Superior temporal gyrus (tissue), 1 donor: Measurements from ENCODE around the gene TMEM80.
A peak's percentile ranks its signal among the peaks of the same experiment; 100 is the strongest.
"Not testable (repeated sequence)": the region's sequence is repeated elsewhere in the genome, so short reads cannot be mapped to it uniquely, and the experiment has no call there.

ENCODE experiments used
- DNase-seq: peaks from one replicate; pipeline ENCODE4 v3.0.0-alpha.2; 2016; ENCODE audit errors: extremely low spot score

Gene TMEM80

DNA sequence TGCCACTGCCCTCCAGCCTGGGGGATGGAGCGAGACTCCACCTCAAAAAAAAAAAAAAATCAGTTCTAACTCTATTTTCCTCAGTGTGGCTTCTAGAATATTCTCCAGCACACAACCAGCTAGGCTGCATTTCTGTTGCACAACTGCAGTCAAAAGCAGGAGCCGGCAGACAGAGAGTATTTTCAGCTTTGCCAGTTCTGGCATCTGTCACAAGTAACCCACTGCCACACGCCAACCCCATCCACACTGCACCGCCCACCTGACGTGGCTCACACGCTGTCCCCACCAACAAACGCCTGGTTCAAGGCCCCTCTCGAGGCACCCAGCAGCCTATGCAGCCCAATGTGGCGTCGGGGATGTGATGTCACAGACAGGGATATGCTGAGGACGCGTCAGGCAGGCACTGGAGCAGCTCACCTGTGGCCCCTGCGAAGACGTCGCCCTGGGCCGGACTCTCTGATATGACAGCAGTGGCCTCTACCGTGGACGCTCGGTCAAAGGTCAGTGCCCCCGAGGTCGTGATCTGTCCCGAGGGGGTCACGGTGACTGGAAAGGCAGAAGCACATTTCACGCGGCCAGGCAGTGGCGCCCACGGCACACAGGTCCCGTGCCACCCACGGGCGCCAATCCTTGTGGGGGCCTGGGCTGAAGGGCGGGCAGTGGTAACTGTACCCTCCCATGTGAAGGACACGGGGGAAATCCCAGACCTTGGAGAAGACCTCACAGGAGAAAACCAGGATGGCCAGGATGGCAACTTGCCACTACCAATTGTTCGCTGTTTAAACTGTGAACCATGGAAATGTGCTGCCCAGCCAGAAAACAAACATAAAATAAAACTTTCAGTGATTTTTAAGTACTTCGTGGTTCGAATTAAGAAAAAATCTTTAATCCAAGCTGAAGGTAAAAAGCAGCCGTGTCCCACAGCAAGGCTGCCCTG lies 16.1 kb upstream of the TMEM80 start:
- DNase-seq: no peak

DNA sequence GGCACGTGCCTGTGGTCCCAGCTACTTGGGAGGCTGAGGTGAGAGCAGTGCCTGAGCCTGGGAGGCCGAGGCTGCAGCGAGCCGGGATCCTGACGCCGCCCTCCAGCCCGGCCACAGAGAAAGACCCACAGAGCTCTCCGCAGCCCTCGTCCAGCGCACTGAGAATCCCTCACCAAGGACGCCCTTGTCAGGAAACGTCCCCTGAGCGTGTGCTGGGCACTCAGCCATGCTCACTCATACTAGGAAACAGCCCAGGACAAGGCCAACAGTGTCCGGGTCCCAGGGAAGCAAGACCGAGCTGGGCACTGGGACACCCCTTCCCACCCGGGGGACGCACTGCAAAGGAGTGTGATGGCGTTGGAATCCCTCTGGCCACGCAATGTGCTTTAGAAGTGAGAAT lies 15.1 kb upstream of the TMEM80 start:
- no peak for DNase-seq

DNA sequence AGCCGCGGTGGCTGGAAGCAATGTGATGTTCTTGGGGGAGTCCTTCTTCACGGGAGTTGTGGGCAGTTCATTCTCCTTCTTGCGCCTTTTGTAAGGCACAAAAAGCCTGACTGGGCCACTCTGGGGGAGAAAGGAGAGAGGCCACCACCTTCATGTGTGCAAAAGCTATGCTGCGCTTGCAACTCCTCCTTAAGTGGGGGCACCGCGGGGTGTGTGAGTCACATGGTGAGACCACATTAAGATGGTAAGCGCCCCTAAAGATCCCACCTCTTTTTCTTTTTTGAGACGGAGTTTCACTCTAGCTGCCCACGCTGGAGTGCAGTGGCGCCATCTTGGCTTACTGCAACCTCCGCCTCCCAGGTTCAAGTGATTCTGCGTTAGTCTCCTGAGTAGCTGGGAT lies 14.6 kb upstream of the TMEM80 start:
- no peak for DNase-seq

DNA sequence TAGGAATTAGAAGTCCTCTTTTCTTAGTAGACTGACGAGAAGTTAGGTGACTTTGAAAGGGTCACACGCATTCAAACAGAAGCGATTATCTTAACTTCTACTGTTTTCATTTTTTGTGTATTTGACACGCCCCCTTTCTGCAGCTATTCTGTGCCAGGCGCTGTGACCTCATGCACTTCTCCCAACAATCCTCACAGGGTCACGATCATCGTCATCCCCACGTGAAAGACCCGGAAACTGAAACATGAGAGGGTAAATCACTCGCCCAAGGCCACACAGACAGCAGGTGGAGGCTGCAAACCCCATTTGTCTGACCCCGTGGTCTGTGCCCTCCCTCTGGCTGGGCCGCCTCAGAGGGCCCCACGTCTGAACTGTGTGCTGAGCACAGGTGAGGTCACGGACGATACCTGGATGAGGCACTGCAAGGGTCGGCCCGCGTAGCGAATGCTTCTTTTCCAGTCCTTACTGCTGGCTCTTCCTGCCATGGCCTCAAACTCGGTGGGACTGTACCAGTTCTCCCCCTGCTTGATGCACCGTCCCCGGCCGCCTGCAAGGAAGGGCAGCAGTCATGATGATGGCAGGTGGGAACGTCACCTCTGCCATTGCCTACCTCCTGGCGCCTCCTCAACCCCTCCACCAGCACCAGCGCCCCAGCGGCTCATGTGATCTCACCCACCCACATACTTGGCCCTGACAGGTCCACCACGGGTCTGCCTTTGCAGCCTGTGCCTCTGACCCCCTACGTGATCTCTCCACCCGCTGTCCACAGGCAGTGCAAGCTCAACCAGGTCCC lies 9.0 kb upstream of the TMEM80 start:
- DNase-seq: no peak

DNA sequence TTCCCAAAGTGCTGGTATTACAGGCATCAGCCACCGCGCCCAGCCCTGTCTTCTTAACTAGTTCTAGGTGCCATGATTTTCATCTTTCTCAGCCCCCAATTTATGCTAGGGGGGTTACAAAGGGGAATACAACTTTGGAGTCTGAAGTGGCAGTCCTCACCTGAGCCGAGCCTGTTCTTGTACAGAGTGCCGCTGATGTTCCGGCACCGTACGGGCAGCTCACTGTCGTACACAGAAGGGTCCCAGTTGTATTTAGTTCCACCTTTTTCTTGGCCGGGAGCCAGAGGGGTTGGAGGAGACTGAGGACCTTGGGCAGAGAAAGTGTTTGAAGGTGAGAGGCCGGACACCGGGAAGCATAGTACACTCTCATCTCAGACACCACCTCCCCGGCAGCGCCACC lies 7.9 kb upstream of the TMEM80 start:
- DNase-seq: no peak

DNA sequence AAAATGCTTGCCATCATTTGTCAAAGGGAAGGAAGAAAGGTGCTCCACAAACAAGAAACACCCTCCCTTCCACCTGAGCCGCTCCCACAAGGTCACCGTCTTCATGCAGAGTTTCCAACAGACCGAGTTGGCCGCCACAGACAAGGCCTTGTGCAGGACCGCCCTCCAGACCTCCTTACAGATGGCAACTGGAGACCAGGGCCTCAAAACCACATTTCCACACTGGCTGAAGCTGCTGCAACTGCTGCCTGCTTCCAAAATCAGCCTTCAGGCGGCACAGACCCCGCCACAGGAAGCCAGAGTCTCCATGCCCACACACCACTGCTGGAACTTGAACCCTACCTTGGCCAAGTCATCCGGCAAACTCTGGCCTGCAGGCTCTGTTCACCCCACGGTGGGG lies 6.9 kb upstream of the TMEM80 start:
- no peak for DNase-seq

DNA sequence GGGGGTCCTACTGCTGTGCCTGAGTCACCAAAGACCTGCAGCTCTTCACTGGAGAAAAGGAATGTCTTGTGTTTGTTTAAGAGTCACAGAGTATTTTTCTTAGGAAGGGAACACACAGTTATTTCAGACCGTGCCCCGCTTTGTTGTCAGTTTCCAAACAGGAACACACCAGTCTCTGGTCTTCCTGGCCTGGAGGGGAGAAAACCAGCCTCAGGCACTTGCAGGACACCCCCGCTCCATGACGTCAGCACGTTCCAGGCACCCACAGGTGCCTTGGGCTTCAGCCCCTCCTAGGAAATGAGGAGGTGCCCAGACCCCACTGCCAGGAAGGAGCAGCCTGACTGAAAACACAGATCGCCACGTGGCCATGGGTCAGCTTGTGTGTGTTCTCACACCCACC lies 6.0 kb upstream of the TMEM80 start:
- no peak for DNase-seq

DNA sequence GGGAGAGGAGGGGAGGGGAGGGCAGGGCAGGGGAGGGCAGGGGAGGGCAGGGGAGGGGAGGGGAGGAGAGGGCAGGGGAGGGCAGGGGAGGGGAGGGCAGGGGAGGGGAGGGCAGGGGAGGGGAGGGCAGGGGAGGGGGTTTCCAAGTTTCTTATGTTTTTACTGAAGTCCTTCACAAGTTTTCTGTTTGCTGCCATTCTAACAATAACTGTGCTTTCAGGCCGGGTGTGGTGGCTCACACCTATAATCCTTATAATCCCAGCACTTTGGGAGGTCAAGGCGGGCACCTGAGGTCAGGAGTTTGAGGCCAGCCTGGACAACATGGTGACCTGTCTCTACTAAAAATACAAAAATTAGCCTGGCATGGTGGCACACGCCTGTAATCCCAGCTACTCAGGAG lies 5.4 kb upstream of the TMEM80 start:
- DNase-seq: not testable (repeated sequence)

DNA sequence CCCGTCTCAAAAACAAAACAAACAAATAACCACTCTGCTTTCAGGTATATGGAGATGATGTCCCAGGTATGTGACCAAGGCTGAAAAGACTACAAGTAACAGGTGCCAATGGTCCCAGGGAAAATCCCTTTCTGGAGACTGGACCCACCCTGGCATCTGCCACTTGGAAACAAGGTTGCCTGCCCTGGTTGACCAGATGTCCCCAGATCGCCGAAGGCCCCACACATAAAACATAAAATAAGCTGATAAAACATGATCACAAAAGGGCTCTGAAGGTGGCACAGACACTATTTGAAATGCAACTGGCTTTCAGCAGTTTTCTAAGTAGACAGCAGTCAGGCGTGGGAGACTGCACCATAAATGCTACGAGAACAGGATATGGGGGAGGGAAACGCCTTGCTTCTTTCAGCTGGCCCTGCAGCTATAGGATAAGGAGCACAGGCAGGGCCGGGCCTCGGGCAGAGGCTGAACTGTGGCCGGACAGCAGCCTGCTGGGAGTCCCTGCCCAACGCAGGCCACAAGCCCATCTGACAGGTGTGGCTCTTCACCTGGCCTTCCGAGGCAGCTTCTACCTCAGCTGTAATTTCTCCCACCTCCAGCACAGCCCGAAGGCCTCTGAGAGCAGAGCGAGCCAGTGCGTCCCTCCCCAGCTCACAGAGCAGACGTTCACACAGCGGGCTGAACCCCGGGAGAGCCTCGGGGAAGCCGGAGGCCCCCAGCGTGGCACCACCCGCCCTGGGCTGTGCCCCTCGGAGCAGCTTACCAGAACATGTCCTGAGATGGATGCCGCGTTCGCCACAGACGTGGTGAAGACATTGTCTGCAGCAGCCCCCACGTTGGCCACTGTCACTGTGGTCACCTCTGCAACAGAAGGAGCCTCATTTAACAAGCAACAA lies 4.6 kb upstream of the TMEM80 start:
- peak; percentile 46 for DNase-seq

DNA sequence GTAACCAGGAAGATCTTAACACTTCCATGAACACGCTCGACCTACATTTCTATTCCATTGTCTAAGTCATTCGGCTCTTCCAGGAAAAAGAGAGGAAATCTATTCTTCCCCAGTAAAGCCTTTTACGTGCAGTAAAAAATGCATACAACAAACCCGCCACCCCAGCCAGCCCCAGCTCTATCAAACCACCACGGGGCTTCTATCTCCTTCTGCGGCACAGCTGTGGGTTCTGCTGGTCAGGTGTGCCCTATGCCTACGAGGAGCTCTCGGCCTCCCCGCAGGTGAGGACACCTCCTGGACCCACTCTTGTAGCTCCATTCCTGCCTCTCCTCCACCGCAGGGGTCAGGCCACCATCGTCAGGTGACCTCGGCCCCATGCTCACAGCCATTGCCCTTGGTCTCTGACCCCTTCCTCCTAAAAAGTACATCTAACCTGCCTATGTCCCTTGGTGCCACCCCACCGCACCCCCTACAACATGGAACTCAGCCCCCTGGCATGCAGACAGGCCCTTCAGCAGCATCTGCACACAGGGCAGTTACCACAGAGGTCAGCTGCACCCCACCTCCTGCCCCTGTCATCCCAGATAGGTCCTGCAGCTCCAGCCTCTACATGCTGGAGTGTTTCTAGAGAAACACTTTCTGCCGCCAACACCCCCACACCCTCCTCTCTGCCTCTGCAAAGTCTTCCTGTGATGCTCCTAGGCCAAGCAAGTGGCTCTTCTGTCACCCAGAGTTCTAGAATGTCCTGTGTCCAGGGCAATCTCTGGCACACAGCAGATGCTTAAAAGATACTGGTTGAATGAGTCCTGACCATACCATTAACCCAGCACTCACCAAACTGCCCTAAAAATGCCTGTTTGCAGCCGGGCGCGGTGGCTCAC lies 3.7 kb upstream of the TMEM80 start:
- DNase-seq: no peak

DNA sequence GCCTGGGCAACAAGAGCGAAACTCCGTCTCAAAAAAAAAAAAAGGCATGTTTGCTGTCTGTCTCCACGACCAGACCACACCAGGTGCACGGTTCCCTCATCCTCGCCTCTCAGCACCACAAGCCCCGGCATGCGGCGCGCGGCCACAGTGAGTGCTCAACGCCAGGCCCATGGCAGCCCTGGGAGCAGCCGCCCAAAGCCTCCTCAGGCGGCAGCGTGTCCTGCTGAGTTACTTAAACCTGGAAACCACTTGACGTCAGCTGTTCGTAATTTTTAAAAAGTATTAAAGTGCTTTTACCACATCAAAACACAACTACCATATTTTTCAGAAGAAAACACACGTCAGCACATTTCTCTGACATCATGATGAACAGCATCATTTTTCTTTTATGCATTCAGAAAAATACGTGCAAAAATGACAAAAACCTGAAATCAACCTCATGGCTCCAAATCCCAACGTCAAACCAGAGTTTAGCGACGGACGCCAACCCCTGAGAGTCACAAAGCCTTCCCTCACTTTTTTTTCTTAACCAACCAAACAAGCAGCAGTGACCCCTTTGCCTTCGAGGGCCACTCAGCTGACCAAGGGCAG lies 2.7 kb upstream of the TMEM80 start:
- DNase-seq: no peak

DNA sequence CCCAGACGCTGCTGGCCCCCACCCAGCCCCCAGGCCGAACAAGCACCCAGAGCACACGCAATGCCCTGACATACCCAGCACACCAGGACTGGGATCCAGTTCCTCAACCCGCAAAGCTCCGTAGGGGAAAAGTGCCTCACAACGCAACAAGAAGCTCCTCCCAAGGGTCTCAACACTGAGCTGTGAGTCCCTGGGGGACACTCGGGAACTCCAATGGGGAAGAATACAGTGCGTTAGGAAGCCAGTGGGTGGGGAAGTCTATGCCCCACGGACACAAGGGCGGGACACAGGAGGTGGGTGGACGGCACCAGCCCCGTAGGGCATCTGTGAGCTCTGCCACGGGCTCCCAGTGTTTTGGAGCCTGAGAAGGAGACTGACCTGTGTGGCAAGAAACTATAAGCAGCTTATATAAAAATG lies 2.2 kb upstream of the TMEM80 start:
- DNase-seq: no peak

DNA sequence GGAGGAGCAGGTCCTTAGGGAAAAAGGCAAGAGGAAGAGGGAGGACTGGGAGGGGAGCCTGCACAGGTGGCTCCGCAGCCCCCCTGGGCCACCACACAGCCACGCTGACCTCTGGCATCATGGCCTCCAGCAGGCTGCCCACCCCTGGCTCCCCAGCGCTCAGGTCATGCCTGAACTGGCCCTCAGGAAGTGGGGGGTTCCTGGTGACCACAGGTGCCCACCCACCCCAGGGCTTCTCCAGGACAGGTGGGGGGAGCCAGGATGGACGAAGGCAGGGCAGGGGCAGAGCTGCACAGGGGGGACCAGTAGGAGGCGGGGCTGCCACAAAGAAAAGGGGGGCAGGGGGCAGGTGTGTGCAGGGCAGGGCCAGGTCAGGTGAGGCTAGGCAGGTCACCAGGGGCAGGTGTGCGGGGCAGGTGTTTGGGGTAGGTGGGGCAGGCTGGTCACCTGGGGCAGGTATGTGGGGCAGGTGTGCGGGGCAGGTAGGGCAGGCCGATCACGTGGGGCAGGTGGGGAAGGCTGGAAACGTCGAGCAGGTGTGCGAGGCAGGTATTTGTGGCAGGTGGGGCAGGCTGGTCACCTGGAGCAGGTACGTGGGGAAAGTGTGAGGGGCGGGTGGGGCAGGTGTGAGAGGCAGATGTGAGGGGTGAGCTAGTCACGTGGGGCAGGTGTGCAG lies 1.6 kb upstream of the TMEM80 start:
- no peak for DNase-seq

DNA sequence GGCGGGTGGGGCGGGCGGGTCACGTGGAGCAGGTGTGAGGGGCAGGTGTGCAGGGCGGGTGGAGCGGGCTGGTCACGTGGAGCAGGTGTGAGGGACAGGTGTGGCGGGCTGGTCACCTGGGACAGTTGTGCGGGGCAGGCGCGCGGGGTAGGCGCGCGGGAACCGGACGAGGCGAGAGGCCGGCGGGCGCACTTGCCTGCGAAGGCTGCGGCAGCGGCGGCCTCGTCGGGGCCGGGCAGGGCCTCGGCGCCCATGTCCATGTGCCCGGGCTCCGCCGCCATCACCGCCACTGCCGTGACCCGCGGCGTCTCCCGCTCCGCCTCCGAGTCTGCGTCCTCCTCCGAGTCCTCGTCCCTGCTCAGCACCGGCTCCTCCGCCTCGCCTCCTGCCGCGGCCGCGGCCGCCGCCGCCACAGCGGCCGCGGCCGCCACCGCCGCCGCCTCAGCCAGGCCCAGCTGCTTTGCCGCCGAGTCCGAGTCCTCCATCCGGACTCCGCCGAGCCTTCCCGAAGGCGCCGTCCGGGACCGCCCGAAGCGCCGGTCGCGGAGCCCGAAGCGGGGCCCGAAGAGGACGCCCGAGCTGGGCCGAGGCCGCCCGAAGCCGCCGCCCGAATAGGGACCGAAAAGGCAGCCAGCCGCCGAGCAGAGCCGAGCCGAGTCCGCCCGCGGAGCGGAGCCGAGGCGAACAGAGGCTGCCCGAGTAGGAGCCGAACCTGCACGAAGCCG lies 891 bp upstream of the TMEM80 start, which contains the start of gene DEAF1:
Gene DEAF1 (minus strand): TSS at position 660 of the 725 bp plus-strand sequence. CDS start 175 bp downstream, at position 485.
- peak; percentile 97 for DNase-seq

DNA sequence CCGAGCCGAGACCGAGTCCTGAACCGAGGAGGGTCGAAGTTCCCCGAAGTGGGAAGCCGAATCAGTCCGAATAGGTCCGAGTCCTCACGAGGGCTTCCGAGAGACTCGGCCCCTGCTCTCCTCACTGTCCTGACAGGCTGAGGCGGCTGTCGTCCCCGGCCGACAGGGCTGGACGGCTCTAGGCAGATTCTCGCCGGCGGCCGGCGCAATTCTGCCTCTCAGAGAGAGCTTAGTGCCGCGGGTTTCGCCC lies 403 bp upstream of the TMEM80 start:
- DNase-seq: no peak

DNA sequence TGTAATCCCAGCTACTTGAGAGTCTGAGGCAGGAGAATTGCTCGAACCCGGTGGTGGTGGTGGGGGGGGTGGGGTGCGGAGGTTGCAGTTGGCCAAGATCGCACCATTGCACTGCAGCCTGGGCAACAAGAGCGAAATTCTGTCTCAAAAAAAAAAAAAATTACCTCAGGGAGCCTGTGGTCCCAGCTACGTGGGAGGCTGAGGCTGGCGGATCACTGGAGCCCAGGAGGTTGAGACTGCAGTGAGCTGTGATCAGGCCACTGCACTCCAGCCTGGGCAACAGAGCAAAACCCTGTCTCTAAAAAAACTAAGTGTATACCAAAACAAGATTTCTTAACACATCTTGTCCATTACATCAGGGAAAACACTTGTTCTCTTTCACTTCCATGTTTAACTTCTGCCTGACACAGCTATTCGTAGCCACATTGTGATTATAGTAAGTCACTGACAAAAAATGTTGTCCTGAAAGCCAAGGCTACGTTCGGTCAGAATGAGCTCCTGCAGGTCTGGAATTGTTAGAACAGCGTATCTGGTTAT lies 1.4 kb downstream of the TMEM80 start:
- peak; percentile 24 for DNase-seq

DNA sequence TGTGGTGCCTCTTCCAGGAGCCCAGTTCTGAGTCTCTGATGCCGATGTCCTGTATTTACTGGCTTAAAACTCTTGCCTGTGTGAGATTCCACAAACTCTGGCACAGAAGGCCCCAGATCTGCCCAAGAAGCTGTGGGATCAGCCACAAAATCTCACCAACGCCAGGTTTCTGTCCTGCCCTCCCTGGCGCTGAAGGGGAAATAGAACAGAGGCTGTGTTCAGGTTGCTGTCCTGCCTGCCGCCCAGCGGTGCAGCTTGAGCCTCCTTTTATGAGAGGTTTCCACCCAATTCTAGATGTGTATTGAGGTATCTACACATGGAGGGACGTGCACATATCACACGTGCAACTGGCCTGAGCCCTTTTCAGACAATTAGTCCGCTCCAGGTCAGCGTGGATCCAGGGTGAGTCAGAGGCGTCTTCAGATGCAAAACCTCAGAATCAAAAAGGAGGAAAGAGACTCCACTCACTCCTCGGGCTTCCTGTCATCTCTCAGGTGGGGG lies 2.2 kb downstream of the TMEM80 start:
- DNase-seq: no peak

DNA sequence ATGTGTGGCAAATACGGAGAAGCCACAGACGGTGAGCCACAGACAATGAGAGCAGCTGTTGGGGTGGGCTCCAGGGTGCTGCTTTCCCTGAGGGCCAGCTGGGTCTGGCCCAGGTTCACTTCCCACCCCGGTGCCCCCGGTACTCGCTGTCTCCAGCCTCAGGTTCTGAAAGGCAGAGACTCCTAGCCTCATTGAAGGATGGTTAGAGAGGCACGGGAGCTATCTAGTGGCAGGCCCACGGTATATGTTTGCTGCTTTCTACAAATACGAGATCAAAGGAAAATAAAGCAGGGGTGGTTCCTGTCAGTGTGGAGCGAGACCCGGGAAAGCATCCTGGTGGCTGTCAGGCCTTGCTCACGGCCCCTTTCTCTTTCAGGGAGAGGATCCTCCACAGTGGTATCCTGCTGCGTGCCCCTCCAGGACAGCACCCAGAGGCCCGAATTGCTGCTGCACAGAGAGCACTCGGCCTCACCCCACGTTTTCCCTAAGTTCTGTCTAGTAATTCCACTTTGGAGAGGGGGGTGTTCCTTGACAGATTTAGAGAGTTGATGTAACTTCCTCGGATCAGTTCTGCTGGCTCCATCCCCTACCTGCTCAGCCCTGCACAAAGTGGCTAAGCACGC lies 3.0 kb downstream of the TMEM80 start:
- DNase-seq: no peak
